DMS153 (cell line): ENCODE results near the gene LY86.

ENCODE experiments used
- DNase-seq: peaks from one replicate; lab custom pipeline; 2025; lab: John Stamatoyannopoulos, UW

Gene LY86

DNA sequence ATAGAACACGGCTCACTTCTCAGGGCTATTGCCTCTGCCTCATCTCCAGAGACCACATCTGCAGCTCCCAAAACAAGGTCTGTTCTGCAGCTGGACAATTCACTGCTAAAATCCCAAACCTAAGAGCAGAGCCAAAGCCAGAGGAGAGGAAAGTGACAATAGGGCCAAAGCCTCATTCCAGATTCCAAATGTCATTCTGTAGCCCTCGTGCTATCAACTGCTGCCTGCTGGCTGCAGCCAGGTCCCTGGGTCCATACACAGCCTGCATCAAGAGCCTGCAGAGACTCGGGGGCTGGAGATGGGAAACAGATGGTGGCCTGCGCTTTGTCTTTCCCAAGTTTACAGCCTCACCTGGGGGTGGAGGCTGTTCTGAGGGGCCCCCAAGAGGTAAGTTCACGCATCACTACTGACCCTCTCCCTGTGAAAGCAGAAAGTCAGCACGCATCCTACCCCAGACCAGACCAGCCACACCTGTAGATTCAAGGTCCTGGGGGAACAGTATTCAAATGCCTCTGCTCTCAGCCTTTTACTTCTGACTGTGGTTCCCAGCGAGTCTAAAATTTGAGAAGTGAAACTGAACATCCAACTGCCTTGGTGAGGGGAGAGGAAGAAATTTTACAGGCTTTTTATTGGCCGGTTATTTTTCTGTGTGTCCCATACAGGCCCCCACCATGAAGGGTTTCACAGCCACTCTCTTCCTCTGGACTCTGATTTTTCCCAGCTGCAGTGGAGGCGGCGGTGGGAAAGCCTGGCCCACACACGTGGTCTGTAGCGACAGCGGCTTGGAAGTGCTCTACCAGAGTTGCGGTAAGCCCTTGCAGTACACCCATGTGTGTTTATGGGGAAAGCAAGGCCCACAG lies at the start of gene LY86:
TSS of gene LY86 (plus strand) at position 657 of the 860 bp plus-strand sequence. CDS start at position 672, 15 bp downstream.
- no peak for DNase-seq

DNA sequence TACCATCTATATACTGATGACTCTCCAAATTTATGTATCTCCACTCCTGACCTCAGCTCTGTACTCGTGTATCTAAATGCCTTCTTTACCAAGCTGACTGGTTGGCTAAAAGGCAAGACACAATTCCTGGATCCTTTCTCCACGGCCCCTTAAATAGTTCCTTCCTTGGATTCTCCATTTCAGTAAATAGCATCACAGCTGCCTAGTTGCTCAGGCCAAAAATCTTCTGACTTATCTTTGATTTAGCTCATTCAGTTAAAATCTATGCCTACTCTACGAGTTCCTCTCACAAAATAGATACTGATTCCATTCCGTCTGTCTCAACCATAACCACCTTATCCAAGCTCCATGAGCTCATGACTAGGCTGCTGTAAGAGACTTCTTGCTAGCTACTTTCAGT lies 49.5 kb upstream of the LY86 start:
- no peak for DNase-seq

DNA sequence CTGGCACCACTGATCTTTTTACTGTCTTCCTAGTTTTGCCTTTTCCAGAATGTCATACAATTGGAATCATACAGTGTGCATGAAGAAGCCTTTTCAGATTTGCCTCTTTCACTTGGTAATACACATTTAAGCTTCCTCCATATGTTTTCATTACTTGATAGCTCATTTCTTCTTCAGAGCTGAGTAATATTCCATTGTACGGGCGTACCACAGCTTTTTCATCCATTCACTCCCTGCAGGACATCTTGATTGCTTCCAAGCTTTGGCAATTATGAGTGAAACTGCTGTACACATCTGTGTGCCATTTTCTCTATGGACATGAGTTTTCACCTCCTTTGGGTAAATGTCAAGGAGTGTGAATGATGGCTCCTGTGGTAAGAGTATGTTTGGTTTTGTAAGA lies 46.2 kb upstream of the LY86 start:
- DNase-seq, result no peak

DNA sequence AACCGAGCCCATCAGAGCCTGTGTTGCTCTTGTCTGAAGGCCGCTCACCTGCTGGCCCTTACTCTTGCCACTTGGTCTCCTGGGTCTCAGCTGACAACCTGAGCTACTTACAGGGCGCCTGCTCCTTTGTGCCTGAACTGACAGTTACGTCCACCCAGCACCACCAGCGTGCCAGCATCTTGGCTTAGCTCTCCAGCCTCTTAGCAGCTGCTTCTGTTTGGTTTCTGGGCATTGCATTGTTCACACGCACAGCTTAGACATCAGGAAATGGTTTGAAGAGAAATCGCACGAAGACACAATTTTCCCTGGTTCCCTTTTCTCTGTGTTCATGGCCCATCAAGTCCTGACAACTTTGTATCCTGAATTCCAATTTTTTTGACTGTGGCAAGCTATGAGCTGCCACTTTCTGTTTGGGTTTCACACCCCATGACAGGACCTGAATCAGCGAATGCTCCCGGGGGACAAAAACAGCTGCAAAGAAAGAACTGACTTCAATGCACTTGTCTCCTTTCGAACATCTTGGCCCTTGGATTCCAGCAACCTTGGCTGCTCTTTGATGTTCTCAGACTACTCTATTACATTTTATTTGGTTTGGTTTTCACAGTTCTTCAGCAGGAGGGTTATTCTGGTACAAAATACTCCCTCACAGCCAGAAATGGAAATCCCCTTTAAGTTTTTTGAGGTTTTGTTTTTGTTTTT lies 45.2 kb upstream of the LY86 start:
- DNase-seq, result no peak

DNA sequence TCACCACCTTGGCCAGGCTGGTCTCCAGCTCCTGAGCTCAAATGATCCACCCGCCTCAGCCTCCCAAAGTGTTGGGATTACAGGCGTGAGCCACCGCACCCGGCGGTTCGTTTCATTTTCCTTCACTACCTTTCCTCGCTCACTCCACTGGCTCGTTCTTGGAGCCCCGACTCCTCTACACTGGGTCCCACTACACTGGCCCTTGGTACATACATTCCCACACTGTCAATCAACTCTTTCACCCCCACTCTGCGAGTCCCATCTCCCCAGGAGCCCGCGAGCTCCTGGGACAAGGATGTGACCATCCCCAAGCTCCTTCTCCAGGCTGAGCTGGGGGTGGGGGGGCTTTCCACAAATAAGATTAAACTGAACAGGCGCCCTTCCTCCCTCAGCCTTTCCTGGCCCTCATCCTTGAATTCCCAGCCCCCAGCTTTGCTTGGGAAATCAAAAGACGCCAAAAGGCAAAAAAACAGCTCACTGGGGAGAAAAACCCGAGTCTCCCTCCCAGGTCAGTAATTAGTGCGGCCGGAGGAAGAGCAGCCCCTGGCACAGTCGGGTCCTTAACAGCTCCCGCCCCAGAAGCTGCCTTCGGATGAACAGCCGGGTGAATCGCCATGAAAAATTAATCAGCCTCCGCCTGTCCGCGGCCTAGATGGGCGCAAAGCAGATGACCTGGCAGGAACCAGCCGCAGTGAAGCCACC lies 42.8 kb upstream of the LY86 start:
- no peak for DNase-seq

GRCh38 chr6:6546318-6547109 lies 42.0 kb upstream of the LY86 start:
- peak; percentile 2 for DNase-seq

DNA sequence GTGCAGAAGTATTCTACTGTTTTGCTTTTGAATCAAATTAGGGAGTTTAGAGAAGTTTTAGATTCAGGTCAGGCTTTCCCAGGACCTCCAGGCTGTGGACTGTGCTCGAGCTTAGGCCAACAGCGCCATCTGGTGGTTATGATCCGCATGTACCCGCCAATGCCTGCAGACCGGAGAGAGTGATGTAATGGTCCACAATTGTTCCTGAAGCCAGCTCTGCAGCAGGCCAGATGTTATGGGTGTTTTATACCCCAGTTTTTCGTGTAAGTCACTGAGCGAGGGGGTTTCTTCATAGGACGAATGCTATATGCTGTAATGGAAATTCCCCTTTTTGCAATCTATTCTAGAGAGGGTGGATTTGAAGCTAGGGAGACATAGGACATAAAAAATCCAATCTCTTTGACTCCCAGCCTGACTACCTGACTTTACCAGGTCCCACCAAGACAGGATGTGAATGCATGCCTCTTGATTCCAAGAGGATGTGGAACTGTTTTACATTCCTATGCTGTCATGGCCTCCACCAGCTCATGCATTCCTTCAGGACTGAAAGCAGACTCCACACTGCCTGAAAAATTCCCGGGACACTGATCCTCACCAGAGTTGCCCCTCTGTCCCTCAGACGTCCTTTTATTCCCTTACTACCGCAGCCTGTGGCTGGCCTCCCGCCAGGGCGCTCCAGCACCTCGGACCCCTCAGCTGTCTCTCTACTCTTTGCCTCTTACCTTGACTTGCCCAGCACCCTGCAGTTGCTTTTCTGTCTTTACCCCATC lies 41.2 kb upstream of the LY86 start:
- peak; percentile 27 for DNase-seq

- no peak for DNase-seq
Observed at GRCh38 chr6:6556161-6556737, 32.3 kb upstream of the LY86 start.

GRCh38 chr6:6556738-6557503 lies 31.6 kb upstream of the LY86 start:
- DNase-seq, result peak; percentile 8

- DNase-seq, result no peak
Observed at GRCh38 chr6:6557504-6557839, 31.0 kb upstream of the LY86 start.

DNA sequence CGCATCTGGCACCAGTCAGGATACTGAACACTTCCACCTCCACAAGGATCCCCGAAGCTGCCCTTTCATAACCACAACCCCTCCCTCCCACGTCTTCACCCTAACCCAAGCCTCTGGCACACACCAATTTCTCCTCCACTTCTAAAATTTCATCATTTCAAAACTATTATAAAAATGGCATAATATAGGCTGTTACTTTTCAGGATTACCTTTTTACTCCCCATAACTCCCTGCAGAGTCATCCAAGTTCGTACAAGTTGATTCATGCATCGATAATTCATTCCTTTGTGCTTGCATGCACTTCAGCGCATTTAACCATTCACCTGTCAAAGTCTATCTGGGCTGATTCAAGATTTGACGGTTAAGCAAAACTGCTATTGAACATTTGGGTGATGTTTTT lies 30.6 kb upstream of the LY86 start:
- no peak for DNase-seq

DNA sequence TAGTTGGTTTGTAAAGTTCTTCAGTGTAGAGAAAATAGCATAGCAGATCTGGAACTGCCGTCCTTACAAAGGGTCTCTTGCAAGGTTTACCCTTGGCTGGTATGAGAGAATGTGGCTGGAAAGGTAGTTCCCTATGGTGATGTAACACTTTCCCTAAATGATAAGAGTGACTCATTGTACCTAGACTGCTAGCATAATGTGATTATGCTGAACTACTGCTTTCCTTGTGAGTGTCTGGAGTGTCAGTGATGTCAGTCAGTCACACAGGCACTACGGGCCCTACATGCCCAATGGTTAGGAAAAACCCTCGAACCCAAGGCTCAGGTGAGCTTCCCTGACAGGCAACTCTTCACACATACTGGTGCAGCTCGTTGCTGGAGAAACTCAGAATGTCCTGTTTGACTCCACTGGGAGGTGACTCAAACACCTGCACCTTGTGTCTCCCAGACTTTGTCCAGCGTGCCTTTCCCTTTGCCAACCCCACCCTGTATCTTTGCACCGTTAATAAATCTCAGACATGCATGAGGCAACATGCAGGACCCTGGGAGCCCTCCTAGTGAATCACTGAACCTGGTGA lies 28.4 kb upstream of the LY86 start:
- DNase-seq, result no peak

DNA sequence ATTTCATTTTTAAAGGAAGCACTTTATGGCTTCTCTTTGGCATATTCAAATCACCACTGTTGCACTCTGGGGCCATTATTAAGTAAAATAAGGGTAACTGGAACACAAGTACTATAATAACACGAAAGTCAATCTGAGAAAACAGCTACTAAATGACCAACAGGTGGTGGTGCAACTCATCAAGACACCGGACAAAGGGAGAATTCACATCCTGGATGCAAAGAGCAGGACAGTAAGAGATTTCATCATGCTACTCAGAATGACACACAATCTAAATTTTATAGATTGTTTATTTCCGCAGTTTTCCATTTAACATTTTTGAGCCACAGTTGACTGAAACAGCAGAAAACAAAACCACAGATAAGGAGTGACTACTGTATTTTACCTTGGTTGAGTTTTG lies 27.6 kb upstream of the LY86 start:
- peak; percentile 28 for DNase-seq

- no peak for DNase-seq
Observed at GRCh38 chr6:6564154-6564553, 24.4 kb upstream of the LY86 start.

GRCh38 chr6:6565069-6565468 lies 23.5 kb upstream of the LY86 start:
- DNase-seq, result no peak

- DNase-seq, result no peak
Observed at GRCh38 chr6:6565488-6565887, 23.0 kb upstream of the LY86 start.

DNA sequence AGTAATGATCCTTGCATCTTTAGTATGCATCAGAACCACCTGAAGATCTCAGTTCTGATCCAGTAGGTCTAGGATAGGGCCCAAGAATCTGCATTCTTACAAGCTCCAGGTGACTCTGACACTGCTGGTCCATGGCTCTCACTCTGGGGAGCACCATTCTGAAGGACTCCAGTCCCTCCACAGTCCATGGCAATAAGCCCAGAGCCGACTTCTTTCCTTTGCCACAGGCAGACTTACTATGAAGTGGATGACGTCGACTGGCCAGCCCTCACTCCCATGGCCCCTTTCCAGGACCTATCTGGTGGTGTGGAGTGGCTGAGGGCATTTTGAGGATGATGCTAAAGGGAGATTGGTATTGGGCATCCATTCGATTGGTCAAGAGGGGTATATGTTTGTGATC lies 21.8 kb upstream of the LY86 start:
- no peak for DNase-seq

DNA sequence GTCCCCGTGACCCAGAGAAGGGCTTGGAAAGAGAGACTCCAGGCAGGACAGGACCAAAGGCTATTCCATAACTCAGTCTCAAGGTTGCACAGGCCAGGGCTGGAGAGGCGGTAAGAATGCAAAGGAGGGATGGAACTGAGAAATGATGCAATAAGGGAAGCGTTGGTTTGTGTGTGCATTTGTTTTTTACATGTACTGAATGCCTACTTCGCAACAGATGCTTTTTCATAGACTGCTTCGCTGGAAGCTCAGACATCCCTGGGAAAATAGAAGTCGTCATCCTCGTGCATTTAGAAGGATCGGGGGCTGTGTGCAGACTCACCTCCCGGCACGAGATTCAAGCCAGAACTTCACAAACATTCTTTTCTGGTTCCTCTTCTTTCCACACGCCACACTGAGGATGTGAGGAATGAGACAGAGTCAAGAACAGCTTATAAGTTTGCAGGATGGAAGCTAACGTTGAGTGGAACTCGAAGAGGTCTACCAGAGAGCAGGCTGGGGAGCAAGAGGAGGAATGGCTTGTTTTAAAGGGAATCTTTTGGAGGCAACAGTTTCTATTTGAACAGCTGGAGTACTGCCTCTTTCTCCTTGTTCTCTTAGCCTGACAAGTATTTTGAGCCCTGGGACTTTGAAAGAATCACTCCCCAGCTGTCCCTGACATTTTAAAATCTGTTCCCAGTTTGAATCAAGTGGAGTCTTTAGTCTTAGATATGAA lies 19.3 kb upstream of the LY86 start:
- no peak for DNase-seq

- no peak for DNase-seq
Observed at GRCh38 chr6:6569811-6570164, 18.7 kb upstream of the LY86 start.
